NCI-H526 treated with DMSO at 0.1 percent for 48 hours (cell line): ENCODE results near the gene SDK2.
A peak's percentile ranks its signal among the peaks of the same experiment; 100 is the strongest.
"Not testable (repeated sequence)": the region's sequence is repeated elsewhere in the genome, so short reads cannot be mapped to it uniquely, and the experiment has no call there.

ENCODE experiments used
- DNase-seq: peaks from one replicate; lab custom pipeline; 2025; lab: John Stamatoyannopoulos, UW

The SDK2 gene

GRCh38 chr17:73482251-73482716 lies 162.0 kb downstream of the SDK2 start:
- no peak for DNase-seq

DNA sequence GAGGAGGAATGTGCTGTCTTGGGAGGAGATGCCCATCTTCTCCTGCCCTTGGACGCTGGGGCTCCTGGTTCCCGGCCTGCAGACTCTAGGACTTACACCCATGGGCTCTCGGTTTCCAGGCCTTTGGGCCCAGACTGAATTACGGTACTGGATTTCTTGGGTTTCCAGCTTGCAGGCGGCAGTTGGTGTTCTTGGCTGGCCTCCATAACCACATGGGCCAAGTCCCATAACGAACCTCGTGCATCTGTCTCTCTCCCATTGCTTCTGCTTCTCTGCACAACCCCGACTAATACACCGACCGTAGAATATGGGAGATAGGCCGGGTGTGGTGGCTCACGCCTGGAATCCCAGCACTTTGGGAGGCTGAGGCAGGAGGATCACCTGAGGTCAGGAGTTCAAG lies 162.6 kb downstream of the SDK2 start:
- no peak for DNase-seq

DNA sequence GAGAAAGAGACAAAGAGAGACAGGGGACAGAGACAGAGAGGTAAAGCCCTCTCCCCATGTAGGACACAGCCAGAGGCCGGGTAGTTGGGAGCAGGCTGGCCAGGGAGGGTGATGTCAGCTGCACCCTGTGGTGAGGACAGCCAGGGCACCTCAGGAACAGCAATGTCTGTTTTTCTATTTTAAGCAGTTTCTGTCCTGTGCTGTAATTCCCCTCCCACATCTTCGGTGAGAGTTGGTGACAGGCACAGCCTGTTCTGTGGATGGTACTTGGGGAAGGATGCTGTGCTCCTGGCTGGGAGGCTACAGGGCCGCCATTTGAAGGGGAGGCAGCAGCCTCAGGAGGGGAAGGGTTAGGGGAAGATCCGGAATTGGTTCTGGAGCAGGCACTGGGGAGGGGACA lies 163.5 kb downstream of the SDK2 start:
- no peak for DNase-seq

- no peak for DNase-seq
These were observed 165.3 kb downstream of the SDK2 start for GRCh38 chr17:73478768-73479424.

- no peak for DNase-seq
These were observed 165.9 kb downstream of the SDK2 start for GRCh38 chr17:73478334-73478733.

DNA sequence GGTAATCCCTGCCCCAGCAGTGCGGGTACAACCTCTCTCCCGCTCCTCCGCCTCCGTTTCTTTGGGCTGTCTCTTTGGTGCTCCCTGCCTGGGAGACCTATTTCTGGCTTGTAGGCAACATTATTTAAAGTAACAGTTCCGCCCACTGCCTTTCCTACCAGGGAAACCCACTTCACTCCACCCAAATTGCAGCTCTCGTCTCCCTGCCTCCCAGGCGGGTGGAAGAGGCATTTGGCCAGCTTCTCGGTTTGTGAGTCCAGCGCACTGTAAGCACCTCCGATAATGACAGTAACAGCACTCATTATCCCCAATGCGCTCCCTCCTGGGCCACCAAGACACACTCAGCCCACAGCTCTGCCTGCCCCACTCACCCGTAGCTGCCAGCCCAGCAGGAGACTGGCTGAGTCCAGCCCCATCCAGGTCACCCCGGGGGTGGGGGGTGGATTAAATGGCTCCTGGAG lies 167.3 kb downstream of the SDK2 start:
- no peak for DNase-seq

- no peak for DNase-seq
These were observed 169.8 kb downstream of the SDK2 start for GRCh38 chr17:73474370-73474988.

DNA sequence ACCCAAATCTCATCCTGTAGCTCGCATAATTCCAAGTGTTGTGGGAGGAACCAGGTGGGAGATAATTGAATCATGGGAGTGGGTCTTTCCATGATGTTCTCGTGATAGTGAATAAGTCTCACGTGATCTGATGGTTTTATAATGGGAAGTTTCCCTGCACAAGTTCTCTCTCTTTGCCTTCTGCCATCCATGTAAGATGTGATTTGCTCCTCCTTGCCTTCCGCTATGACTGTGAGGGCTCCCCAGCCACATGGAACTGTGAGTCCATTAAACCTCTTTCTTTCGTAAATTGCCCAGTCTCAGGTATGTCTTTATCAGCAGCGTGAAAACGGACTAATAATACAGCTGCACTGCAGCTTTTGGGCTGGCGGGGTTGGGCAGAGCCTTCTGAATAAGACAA lies 171.5 kb downstream of the SDK2 start:
- DNase-seq = not testable (repeated sequence)

GRCh38 chr17:73471924-73472323 lies 172.3 kb downstream of the SDK2 start:
- DNase-seq = no peak

GRCh38 chr17:73470316-73470826 lies 173.9 kb downstream of the SDK2 start:
- no peak for DNase-seq

DNA sequence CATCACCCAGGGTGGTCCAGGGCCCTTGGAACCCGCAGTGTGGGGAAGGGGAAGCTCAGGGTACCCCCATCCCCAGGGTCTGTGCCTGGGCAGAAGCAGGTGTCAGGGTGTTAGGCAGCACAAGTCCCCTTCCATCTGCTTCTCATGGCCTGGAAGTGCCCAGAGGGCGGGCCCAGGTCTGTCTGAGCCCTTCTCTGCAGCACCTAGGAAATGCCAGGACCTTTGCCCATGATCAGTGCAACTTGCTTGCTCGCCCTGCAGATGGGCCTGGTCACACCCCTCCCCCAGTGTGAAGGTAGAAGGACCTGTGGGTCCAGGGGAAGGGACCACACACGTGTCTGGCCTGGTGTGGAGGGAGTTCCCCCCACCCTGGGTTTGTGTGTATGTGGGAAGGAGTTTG lies 174.9 kb downstream of the SDK2 start:
- no peak for DNase-seq

GRCh38 chr17:73468221-73468620 lies 176.0 kb downstream of the SDK2 start:
- no peak for DNase-seq

GRCh38 chr17:73467651-73468050 lies 176.6 kb downstream of the SDK2 start:
- no peak for DNase-seq

- no peak for DNase-seq
These were observed 177.4 kb downstream of the SDK2 start for GRCh38 chr17:73466704-73467433.

GRCh38 chr17:73465953-73466230 lies 178.4 kb downstream of the SDK2 start:
- no peak for DNase-seq

- no peak for DNase-seq
These were observed 178.9 kb downstream of the SDK2 start for GRCh38 chr17:73465130-73465952.

DNA sequence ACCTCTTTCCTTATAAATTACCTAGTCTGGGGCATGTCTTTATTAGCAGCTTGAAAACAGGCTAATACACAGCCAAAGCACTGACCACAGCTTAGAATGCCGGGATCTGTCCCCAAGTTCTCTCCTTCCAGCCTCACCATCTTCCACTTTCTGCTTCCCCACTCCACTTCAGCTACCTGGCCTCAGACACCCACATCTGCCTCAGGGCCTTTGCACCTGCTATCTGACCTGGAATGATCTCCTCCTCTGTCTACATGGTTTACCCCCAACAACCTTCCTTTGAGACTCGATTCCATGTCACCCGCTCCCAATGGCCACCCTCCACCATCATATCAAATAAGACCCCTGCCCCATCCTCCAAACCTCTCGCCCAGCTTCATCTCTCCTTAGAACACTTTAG lies 179.8 kb downstream of the SDK2 start:
- no peak for DNase-seq

GRCh38 chr17:73463821-73464220 lies 180.4 kb downstream of the SDK2 start:
- no peak for DNase-seq

DNA sequence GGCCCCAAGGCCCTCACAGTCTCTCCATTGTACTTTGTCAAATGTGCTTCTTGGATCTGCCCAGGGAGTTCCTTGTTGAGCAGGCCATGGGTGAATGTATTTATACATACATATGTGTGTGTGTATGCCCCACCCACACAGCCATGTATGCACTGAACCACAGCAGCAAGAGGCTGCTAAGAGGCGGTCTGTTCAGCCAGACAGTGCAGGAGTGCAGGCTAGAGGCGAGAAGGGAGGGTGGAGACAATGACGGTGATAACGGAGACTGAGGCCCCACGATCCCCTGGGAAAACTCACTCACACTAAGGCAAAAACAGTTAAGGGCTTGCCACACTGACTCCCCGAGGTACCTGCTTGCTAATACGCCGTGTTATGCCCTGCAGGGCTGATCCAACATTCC lies 181.4 kb downstream of the SDK2 start:
- DNase-seq = peak; percentile 60

GRCh38 chr17:73459980-73460379 lies 184.3 kb downstream of the SDK2 start:
- no peak for DNase-seq

DNA sequence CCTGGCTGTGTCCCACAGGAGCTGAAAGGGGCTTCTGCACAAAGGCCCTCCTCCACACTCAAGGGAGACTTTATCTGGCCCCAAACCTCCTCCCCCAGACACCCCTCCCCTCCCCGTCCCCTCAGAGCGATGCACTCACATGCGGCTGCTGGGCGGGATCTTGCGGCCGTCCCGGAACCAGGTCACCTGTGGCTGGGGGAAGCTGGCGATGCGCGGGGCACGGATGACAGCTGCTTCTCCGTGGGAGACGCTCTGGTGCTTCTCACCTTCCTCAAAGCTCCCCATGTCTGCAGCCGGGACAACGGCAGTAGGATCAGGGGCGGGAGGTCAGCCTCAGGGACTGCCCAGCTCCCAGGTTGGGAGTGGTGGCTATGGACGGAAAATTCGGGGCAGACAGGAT lies 188.5 kb downstream of the SDK2 start:
- DNase-seq = no peak

DNA sequence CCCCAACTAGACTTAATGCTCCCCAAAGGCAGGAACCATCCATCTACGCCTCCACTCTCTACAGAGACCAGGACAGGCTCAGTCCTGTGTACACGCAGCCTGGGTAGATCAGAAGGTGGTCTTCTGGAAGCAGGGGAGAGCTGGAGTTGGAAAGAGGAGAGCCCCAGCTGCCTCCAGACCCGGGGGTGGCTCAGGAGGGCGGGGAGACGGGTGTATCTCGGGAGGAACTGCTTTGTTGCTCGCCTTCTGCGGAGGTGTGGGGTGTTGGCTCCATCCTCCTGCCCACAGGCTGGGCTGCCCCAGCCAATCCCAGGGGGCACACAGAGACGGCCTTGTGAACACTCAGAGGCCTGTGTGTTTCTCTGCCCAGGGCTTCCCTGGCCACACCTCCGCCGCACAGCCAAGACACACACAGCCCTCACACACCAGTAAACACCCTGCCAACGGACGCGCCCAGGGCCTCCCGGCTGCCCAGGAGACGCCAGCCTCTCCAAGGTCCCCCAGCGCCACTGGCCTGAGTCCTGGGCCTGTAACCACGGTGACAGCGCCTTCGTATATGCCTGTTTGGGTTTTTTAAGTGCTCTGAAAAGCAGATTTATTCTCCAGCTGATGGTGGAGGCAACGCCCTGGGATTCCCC lies 189.1 kb downstream of the SDK2 start:
- DNase-seq = peak; percentile 36
